HG03442 (cell line): ENCODE data around the gene PRRT3.
"Not testable (repeated sequence)": the region's sequence is repeated elsewhere in the genome, so short reads cannot be mapped to it uniquely, and the experiment has no call there.

Source experiments
- ATAC-seq: cut with Tn5 transposase; IDR thresholded peaks from one replicate; pipeline ENCODE4 v1.9.1; 2021; ENCODE audit warnings: mild to moderate bottlenecking, moderate library complexity; ENCODE audit not compliant: unreplicated experiment

Gene PRRT3

DNA sequence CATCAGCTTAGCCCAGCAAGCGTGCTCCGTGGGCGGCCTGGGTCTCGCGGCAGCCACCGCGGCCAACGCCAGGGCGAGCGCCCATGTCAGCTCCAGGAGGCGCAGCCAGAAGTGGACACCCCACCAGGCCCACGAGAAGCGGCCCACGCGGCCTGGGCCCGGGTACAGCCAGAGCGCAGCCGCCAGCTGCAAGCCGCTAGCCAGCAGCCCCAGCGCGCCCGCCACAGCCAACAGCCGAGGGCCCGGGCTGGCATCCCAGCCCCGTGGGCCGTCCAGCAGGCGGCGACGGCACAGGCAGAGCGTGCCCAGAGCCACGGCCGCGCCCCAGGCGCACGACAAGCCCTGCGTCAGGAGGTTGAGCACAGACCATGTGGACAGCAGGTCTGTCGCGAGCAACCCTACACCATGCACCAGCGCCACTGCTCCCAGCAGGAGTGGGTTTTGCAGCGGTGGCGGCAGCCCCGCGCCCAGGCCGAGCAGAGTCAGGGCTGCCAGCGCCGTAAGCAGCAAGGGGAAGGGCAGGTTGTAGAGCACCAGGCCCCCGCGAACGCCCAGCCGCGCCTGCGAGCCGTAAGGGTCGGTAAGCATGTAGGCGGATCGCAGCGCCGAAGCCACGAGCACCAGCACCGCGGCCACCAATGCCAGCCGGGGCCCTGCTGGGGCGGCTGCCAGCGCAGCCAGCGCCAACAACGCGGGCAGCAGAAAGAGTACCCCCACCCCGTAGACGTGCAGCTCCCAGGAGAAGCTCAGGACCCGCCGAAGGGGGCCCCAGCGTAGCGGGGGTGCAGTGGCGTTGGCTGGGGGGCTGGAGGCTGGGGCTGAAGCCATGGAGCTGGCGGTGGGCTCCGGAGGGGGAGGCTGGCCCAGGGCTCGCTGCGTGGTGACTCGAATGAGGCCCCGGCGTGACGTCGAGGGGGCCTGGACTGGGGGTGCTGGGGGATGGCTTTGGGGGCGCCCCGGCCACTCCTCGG lies 4.9 kb downstream of the PRRT3 start:
- no peak for ATAC-seq

DNA sequence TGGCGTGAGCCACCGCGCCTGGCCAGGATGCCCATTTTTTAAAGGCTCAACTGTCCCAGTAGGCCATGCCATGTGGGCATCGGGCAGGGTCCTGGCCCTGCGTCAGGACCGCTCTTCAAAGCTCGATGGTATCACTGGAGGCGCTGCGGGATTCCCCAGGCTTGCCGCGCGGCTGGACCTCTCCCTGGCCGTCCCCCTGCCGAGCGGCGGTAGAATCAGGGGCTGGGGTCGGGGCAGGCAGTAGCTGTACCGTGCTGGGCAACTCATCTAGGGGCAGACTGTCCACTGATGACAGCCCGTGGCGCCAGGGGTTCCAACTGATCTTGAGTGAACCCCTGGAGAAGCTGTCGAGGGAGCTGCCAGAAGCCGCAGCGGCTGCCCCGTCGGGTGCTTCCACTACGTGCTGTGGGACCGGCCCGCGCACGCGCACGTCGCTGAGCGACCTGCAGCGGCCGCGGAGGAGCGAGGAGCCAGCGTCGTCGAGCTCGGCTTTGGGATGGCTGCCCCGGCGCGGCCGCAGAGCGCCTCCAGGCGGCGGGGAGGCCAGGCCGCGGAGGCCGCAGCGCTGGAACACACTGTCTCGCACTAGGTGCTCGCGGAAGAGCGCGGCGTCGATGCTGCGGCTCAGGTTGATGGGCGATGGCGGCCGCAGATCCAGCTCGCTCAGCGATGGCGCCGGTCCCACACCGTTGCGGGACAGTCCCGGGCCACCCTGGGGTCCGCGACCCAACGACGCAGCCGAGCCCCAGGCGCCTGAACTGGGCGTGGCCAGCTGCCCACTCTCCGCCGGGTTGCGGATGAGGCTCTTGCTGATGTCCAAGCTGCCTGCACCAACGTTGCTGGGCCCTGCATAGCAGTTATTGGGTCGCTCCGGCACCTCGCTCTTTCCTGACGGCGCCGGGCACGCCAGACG lies 5.8 kb downstream of the PRRT3 start:
- ATAC-seq = peak; percentile 49

DNA sequence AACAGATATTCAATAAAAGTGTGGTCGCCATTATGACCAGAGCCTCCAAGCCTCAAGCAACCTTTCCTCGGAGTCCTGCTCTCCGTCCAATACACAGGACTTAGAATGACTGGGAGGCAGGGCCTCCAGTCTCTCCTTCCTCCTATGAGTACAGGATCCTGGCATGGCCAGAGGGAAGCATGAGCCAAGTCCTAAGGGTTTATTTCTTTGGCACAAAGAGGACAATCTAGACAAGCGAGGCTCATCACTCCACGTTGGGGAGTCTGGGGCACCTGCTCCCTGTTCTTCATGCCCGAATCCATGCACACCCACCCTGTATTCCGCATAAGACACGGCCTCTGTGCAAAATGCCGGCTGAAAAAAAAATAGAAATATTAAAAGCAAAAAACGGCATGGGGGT lies 6.8 kb downstream of the PRRT3 start:
- ATAC-seq = no peak

- no peak for ATAC-seq
These were observed 7.9 kb downstream of the PRRT3 start for GRCh38 chr3:9944271-9944670.

GRCh38 chr3:9942934-9943690 lies 9.1 kb downstream of the PRRT3 start:
- ATAC-seq = no peak

GRCh38 chr3:9942164-9942563 lies 10.0 kb downstream of the PRRT3 start:
- no peak for ATAC-seq

GRCh38 chr3:9940746-9941145 lies 11.5 kb downstream of the PRRT3 start:
- no peak for ATAC-seq

- not testable (repeated sequence) for ATAC-seq
These were observed 12.3 kb downstream of the PRRT3 start for GRCh38 chr3:9939906-9940305.

- ATAC-seq = no peak
These were observed 13.2 kb downstream of the PRRT3 start for GRCh38 chr3:9938966-9939365.

DNA sequence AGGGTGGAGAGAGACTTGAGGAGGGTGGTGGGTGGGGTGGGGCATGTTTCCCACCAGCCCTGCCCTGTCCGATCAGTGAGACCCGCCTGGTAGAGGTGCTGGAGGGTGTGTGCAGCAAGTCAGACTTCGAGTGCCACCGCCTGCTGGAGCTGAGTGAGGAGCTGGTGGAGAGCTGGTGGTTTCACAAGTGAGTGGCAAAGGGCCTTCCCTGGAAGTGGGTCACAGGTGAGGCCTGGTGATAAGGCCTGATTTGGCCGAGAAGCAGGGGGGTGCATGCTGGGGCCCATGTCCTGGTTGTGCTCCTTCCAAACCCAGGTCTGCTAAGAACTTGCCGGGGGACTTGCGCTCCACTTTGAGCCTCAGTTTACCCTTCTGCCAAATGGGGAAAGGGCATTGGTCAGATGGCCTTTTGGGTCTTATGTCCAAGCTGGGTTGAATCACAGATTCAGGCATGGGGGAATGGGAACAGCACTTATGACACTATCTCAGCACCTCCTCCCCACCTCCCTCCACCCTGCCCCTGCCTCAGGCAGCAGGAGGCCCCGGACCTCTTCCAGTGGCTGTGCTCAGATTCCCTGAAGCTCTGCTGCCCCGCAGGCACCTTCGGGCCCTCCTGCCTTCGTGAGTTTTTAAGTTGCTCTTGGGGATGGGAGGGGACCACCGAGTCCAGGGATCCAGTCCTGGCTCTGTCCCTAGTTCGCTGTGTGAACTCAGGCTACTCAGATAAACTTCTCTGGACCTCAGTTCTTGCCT lies 14.5 kb downstream of the PRRT3 start:
- no peak for ATAC-seq

- ATAC-seq = no peak
These were observed 16.2 kb downstream of the PRRT3 start for GRCh38 chr3:9935966-9936510.

DNA sequence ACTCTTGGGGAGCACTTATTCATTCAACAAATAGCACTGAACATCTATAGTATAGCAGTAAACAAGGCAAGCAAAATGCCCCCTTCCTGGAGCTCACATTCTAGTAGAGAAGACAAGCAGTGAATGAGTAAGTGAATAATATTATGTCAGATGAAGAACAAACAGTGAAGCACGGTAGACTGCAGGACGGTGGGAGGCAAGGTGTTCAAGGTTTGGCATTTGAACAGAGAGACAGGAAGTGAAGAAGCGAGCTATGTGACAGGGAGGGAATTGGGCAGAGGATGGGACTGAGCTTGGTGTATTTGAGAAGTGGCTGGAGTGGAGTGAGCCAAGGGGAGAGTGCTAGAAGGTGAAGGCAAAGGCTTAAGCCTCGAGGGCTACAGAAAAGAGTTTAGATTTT lies 17.2 kb downstream of the PRRT3 start:
- ATAC-seq = no peak

GRCh38 chr3:9934235-9934621 lies 18.0 kb downstream of the PRRT3 start:
- ATAC-seq = no peak

DNA sequence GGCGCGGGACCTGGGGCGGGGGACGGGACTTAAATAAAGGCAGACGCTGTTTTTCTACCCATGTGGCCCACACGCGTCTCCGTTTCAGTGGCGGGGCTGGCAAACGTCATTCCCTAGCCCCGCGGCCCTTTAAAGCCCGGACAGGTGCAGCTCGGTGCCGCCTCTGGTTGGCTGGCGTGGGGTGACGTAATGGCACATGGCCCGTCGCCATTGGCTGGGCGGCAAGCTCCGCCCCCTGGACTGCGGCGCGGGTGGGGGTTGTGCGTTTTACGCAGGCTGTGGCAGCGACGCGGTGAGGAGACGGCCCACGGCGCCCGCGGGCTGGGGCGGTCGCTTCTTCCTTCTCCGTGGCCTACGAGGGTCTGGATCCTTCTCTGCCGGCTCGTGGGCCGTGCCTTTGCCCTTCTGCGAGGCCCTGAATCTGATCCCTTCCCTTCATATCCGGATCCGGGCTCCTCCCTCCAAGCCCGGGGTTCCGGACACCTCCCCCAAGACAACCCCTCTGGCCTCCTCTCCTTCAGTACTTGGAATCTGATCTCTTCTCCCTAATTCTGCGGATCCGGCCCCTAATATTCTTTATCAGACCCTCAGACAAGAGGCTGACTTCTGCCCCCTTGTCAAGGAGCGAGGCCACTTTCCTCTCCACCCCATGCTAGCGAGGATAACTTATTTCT lies 18.5 kb downstream of the PRRT3 start, which contains the start of gene CRELD1:
TSS of gene CRELD1 (plus strand) at position 274 of the 674 bp plus-strand sequence. CDS start 605 bp downstream, outside the sequence.
- peak; percentile 83 for ATAC-seq

- ATAC-seq = peak; percentile 60
These were observed 19.2 kb downstream of the PRRT3 start for GRCh38 chr3:9932843-9933560.

DNA sequence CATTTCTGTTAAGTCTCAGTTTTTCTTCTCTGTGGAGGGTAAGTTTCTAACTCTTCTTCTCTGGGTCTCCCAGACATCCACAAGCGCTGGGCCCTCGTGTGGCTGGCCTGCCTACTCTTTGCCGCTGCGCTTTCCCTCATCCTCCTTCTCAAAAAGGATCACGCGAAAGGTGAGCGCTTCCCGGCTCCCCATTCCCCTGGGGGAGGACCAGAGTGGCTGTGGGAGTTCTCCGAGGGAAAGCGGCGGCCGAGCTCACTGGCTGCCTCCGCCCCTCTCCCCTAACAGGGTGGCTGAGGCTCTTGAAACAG lies 19.7 kb downstream of the PRRT3 start:
- ATAC-seq = no peak

DNA sequence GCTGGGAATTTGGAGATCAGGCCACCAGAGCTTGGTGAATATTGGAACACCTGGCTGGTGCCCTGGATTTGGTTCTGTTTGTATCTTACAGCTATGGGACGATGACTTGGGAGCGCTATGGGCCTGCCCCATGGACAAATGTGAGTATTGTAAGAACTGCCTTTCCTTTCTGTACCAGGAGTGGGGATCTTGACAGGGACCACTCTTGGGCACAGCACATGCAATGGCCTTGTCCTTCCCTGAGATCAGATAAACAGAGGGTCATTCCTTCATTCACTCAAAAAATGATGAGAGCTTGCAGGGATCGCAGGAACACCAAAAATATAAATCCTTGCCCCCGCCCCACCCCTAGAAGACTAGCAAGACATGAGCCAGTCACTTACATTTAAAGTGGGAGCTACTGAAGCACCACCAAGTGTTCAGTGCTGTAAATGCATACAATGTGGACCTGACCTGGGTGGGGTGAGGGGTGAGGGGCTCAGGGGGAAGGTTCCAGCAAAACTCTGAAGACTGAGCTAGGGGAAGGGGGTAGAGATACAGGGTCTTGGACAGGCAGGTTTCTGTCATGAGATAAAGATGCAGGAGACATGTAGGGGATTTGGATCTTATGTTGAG lies 21.3 kb downstream of the PRRT3 start:
- ATAC-seq = no peak

DNA sequence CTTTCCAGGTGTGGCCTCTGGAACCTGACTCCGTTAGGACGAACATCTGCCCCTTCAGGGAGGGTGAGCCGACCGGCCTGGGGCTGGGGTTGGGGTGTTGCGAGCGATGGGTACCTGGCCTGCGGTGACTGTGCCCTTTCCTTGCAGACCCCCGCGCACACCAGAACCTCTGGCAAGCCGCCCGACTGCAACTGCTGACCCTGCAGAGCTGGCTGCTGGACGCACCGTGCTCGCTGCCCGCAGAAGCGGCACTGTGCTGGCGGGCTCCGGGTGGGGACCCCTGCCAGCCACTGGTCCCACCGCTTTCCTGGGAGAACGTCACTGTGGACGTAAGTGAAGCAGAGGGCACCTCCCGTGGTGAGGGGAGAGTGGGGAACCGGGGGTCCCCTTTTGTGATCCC lies 24.1 kb downstream of the PRRT3 start:
- no peak for ATAC-seq
